GM23338 (cell line): Measurements from ENCODE around the gene GGNBP2. TPM values are rescaled to one million over a fixed set of nuclear protein-coding genes. Genes with fewer than 3 reads are reported as not detected.

Experiments used
- ATAC-seq: fragments of 200-7000 bp; cut with Tn5 transposase; 3 replicates; pipeline ENCODE4 v1.9.1; 2020
- DNase-seq: peaks from one replicate; pipeline ENCODE4 v3.0.0-alpha.2; 2015; ENCODE audit warnings: low spot score
- H2AFZ ChIP-seq: fragments of 200-600 bp; sonication (generic); 2 replicates; pipeline ENCODE4 v1.8.0; 2016; ENCODE audit warnings: antibody characterized with exemption, mild to moderate bottlenecking, moderate library complexity
- H3F3A ChIP-seq: fragments of 200-600 bp; sonication (generic); replicated peaks from 2 replicates; pipeline ENCODE4 v1.8.0; 2017; ENCODE audit warnings: antibody characterized with exemption, mixed run types, low read depth
- H3K27ac ChIP-seq: fragments of 200-600 bp; sonication (generic); 2 replicates; pipeline ENCODE4 v1.6.1; 2016; ENCODE audit warnings: low read depth
- H3K27me3 ChIP-seq: fragments of 200-600 bp; sonication (generic); 2 replicates; pipeline ENCODE4 v1.8.0; 2016; ENCODE audit warnings: mild to moderate bottlenecking, mixed run types, moderate library complexity; ENCODE audit not compliant: insufficient read depth
- H3K36me3 ChIP-seq: fragments of 200-600 bp; sonication (generic); 2 replicates; pipeline ENCODE4 v1.8.0; 2016; ENCODE audit warnings: mild to moderate bottlenecking; ENCODE audit not compliant: insufficient read depth
- H3K4me1 ChIP-seq: fragments of 200-600 bp; sonication (generic); 2 replicates; pipeline ENCODE4 v1.8.0; 2016; ENCODE audit warnings: mild to moderate bottlenecking, moderate library complexity; ENCODE audit not compliant: insufficient read depth
- H3K4me2 ChIP-seq: fragments of 200-600 bp; sonication (generic); 2 replicates; pipeline ENCODE4 v1.7.1; 2017; ENCODE audit warnings: mixed run types
- H3K4me3 ChIP-seq: fragments of 200-600 bp; sonication (generic); 2 replicates; pipeline ENCODE4 v1.6.1; 2016; ENCODE audit warnings: mixed run types
- H3K79me2 ChIP-seq: fragments of 200-600 bp; sonication (generic); replicated peaks from 2 replicates; pipeline ENCODE4 v1.8.0; 2017; ENCODE audit warnings: mild to moderate bottlenecking; ENCODE audit not compliant: insufficient read depth
- H3K9me2 ChIP-seq: fragments of 200-600 bp; sonication (generic); 2 replicates; pipeline ENCODE4 v1.8.0; 2017; ENCODE audit not compliant: insufficient read depth
- H4K20me1 ChIP-seq: fragments of 200-600 bp; sonication (generic); replicated peaks from 2 replicates; pipeline ENCODE4 v1.8.0; 2017; ENCODE audit warnings: mild to moderate bottlenecking; ENCODE audit not compliant: insufficient read depth
- H3K27ac Mint-ChIP-seq: 2 replicates; pipeline ENCODE4 v1.8.0; 2020; ENCODE audit warnings: inconsistent platforms, mild to moderate bottlenecking, moderate library complexity, mixed read lengths
- H3K27me3 Mint-ChIP-seq: 3 replicates; pipeline ENCODE4 v1.8.0; 2022; ENCODE audit warnings: low read depth, mild to moderate bottlenecking, moderate library complexity, mixed read lengths, inconsistent platforms; ENCODE audit not compliant: insufficient read depth, poor library complexity
- H3K36me3 Mint-ChIP-seq: 3 replicates; pipeline ENCODE4 v1.8.0; 2021; ENCODE audit warnings: low read depth, mild to moderate bottlenecking, inconsistent platforms, moderate library complexity, mixed read lengths
- H3K4me1 Mint-ChIP-seq: 3 replicates; pipeline ENCODE4 v1.8.0; 2020; ENCODE audit warnings: mild to moderate bottlenecking, inconsistent platforms, mixed read lengths
- H3K4me3 Mint-ChIP-seq: 3 replicates; pipeline ENCODE4 v1.8.0; 2021; ENCODE audit warnings: moderate library complexity, mild to moderate bottlenecking, inconsistent platforms, mixed read lengths
- H3K9me3 Mint-ChIP-seq: 3 replicates; pipeline ENCODE4 v1.8.0; 2020; ENCODE audit warnings: moderate library complexity, mild to moderate bottlenecking, inconsistent platforms, mixed read lengths
- CREB1 ChIP-seq: fragments of 250-450 bp; sonication (Bioruptor Pico); IDR thresholded peaks from 2 replicates; pipeline ENCODE4 v1.5.0; 2020; ENCODE audit warnings: low read depth, mild to moderate bottlenecking, moderate library complexity
- CTCF ChIP-seq, 2 experiments: fragments of 200-600 bp in 1 of 2; sonication (generic) in 1 of 2; conservative IDR thresholded peaks; 2 replicates each; pipeline versions ENCODE4 v1.5.1 to v1.6.1; 2016 to 2017; ENCODE audit warnings: antibody characterized with exemption in 2 of 2, low read depth in 2 of 2, mild to moderate bottlenecking in 2 of 2, moderate library complexity in 1 of 2
- EZH2 ChIP-seq: fragments of 200-600 bp; sonication (generic); IDR thresholded peaks from one replicate; pipeline ENCODE4 v1.8.0; 2017; ENCODE audit warnings: antibody characterized with exemption, mild to moderate bottlenecking, low read depth; ENCODE audit not compliant: unreplicated experiment
- JUNB ChIP-seq: IDR thresholded peaks from one replicate; pipeline ENCODE4 v1.6.1; 2016; ENCODE audit warnings: antibody characterized with exemption; ENCODE audit not compliant: unreplicated experiment
- REST ChIP-seq: IDR thresholded peaks from one replicate; pipeline ENCODE4 v1.6.1; 2018; ENCODE audit warnings: antibody characterized with exemption; ENCODE audit not compliant: unreplicated experiment
- STAT1 ChIP-seq: IDR thresholded peaks from one replicate; pipeline ENCODE4 v1.6.1; 2016; ENCODE audit warnings: antibody characterized with exemption; ENCODE audit not compliant: unreplicated experiment
- polyA plus RNA-seq: library from polyadenylated mRNA; unstranded; fragments of >200 nt; fragmentation: Nextera tagmentation; extraction: Ambion mirVana; gene quantifications from 2 replicates; pipeline ENCODE4 v1.2.1, GENCODE V29; 2016
- total RNA-seq: library from RNA; depleted of rRNA; stranded (reverse); fragments of >200 nt; shearing (Covaris generic); gene quantifications from 2 replicates; pipeline ENCODE4 v1.2.3, GENCODE V29; 2014

The GGNBP2 gene
- total and polyA plus RNA-seq, 2 experiments from 2014 or later, result 40.7 to 41.2 TPM

DNA sequence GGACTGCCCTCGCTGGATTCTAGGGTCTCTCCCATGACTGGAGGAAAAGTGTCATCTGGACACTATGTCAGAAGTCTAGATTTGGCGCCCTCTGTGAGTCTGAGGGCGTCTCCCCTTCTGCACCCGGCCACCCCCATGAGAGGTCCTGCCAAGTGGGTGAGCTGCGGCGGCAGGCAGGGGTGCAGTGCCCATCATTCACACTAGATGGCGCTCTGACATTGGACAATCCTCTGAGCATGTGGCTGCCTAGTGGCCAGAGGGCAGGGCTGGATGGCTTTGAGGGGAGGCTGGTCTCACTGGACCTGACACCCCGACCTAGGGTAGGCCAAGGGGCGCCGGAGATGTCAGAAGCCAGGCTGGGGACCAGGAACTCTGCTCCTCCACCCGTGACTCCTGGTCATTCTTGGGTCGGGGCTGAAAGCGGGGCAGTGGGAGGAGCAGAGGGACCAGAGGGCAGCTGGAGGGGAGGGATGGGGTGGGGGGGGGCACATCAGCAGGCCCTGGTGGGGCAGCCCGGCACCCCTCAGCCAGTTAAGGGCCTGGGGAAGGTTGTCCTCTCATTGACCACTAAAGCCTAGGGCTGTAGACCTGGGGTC, 84.6 kb downstream of the GGNBP2 start:
- Histone ChIP-seq H3K4me1 (peaks cover 23% of the 10 kb centered on the region), H3K9me2 (no peaks in the 10 kb centered on the region), H3K79me2 (no peaks in the 10 kb centered on the region), H3K27ac (no peak overlapping the region), H2AFZ (no peak overlapping the region), H4K20me1 (no peaks in the 10 kb centered on the region; the same call in 1 of the 2 replicates), H3K36me3 (no peaks in the 10 kb centered on the region), H3F3A (peaks cover 6% of the 10 kb centered on the region; the same call in 1 of the 2 replicates), H3K4me2 (no peak overlapping the region), H3K4me3 (no peak overlapping the region), H3K27me3 (no peaks in the 10 kb centered on the region; the same call in none of the 2 replicates)
- no peaks in the 10 kb centered on the region for H3K36me3 Mint-ChIP-seq
- TF ChIP-seq CTCF (conservative IDR thresholded peaks at IDR 0.05; ENCODE audit: low read depth in 2 of 2), result peak; percentile 96 to 100
- no peak for TF ChIP-seq JUNB
- peaks cover 26% of the 10 kb centered on the region for H3K27me3 Mint-ChIP-seq
- no peak overlapping the region for H3K4me3 Mint-ChIP-seq
- H3K27ac Mint-ChIP-seq, result no peak overlapping the region
- H3K9me3 Mint-ChIP-seq, result no peaks in the 10 kb centered on the region
- peaks cover 34% of the 10 kb centered on the region for H3K4me1 Mint-ChIP-seq
- ATAC-seq (peak; percentile 77), DNase-seq (peak; percentile 83)

GRCh38 chr17:36629970-36630502, 85.3 kb downstream of the GGNBP2 start:
- no peak overlapping the region for H3K27ac Mint-ChIP-seq
- Histone ChIP-seq H3K4me2 (no peak overlapping the region), H3K9me2 (no peaks in the 10 kb centered on the region), H3F3A (peaks cover 6% of the 10 kb centered on the region; the same call in 1 of the 2 replicates), H2AFZ (no peak overlapping the region), H4K20me1 (no peaks in the 10 kb centered on the region; the same call in 1 of the 2 replicates), H3K27me3 (no peaks in the 10 kb centered on the region; the same call in none of the 2 replicates), H3K36me3 (no peaks in the 10 kb centered on the region), H3K4me1 (peaks cover 23% of the 10 kb centered on the region), H3K4me3 (no peak overlapping the region), H3K79me2 (no peaks in the 10 kb centered on the region), H3K27ac (no peak overlapping the region)
- H3K9me3 Mint-ChIP-seq, result no peaks in the 10 kb centered on the region
- TF ChIP-seq EZH2, result no peak
- ATAC-seq, result no peak
- DNase-seq, result no peak
- H3K27me3 Mint-ChIP-seq, result peaks cover 27% of the 10 kb centered on the region
- H3K4me1 Mint-ChIP-seq, result peaks cover 38% of the 10 kb centered on the region
- H3K4me3 Mint-ChIP-seq, result no peak overlapping the region
- H3K36me3 Mint-ChIP-seq, result no peaks in the 10 kb centered on the region

- no peak overlapping the region for H3K4me3 ChIP-seq
- no peak overlapping the region for H3K4me2 ChIP-seq
- peaks cover 23% of the 10 kb centered on the region for H3K4me1 ChIP-seq
- no peaks in the 10 kb centered on the region for H3K36me3 Mint-ChIP-seq
- no peak overlapping the region for H3K27ac Mint-ChIP-seq
- peaks cover 6% of the 10 kb centered on the region; the same call in 1 of the 2 replicates for H3F3A ChIP-seq
- DNase-seq (no peak), ATAC-seq (no peak)
- H3K27me3 ChIP-seq, result no peaks in the 10 kb centered on the region; the same call in none of the 2 replicates
- H3K9me3 Mint-ChIP-seq, result no peaks in the 10 kb centered on the region
- no peak overlapping the region for H2AFZ ChIP-seq
- H4K20me1 ChIP-seq, result no peaks in the 10 kb centered on the region; the same call in 1 of the 2 replicates
- peaks cover 43% of the 10 kb centered on the region for H3K4me1 Mint-ChIP-seq
- H3K27me3 Mint-ChIP-seq, result peaks cover 24% of the 10 kb centered on the region
- no peak overlapping the region for H3K27ac ChIP-seq
- no peaks in the 10 kb centered on the region for H3K9me2 ChIP-seq
- H3K79me2 ChIP-seq, result no peaks in the 10 kb centered on the region
- no peak for TF ChIP-seq CREB1 (CRISPR knock-in tag)
- TF ChIP-seq REST, result no peak
- TF ChIP-seq JUNB, result no peak
- TF ChIP-seq STAT1, result no peak
- H3K36me3 ChIP-seq, result no peaks in the 10 kb centered on the region
- H3K4me3 Mint-ChIP-seq, result no peak overlapping the region
Observed at GRCh38 chr17:36631022-36631421, 86.3 kb downstream of the GGNBP2 start.
